ENCODE data around the gene RBCK1. TPM values are rescaled to one million over a fixed set of nuclear protein-coding genes. Genes with fewer than 3 reads are reported as not detected.

Gene RBCK1
- 10 to 100 TPM; 58.6 to 86.6 TPM for polyA plus RNA-seq

DNA sequence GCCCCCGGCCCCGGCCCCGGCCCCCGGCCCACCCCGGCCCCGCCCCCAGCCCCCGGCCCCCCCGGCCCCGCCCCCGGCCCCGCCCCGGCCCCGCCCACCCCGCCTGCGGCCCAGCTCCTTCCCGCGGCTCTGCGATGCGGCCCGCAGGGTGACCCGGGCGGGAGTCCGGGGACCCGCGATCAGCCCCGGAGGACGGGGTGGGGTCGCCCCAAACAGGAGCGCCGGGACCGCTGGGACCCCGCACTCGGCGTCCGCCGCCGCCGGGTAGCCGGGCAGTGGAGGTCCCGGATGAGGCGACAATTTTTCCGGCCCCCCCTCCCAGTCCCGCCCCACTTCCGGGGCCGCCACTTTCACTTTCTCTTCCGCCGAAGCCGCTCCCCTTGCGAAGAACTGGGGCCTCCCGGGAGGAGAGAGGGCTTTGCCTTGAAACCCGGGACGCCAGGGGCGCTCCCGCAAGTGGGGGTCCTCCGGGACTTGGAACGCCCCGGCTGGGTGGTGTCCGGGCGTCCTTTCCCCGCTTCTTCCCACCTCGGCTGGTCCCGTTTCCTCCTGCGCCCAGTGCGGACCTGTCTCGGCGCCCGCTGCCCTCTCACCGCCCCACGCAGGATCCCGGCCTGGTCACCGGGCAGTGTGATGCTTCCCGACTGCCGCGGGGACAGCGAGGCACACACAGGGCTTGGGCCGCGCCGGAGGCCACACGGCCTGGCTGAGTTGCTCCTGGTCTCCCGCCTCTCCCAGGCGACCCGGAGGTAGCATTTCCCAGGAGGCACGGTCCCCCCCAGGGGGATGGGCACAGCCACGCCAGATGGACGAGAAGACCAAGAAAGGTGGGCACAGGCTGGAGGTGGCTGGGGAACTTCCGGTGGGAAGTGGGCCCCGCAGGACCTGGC is at the start of gene RBCK1:
RBCK1 (plus strand) TSS at position 347 of the 890 bp plus-strand sequence; CDS start at position 806, 459 bp downstream.
- WGBS, 2 donors: 0% methylated on average over 49 to 76 of the region's 87 CpGs
- no peaks in the 10 kb centered on the region for H3K27me3 ChIP-seq (ENCODE audit: control insufficient read depth in 1 of 2, insufficient read depth in 2 of 2, low read length in 2 of 2)
- peak within 1 kb of the TSS; percentile 88 to 97 for H3K4me3 ChIP-seq (ENCODE audit: low read depth in 1 of 2, low read length in 2 of 2)
- peaks cover 0 to 2% of the 10 kb centered on the region in 2 donors for H3K9me3 ChIP-seq (ENCODE audit: control insufficient read depth in 2 of 2, insufficient read depth in 1 of 2, low read depth in 1 of 2, low read length in 1 of 2)
- H3K4me1 ChIP-seq (ENCODE audit: control insufficient read depth in 2 of 2, insufficient read depth in 2 of 2, low read length in 1 of 2): peaks cover 0 to 9% of the 10 kb centered on the region in 2 donors
- H3K27ac ChIP-seq (ENCODE audit: low read depth in 2 of 2, low read length in 1 of 2): peak within 1 kb of the TSS; percentile 91 to 95
- H3K36me3 ChIP-seq (ENCODE audit: control insufficient read depth in 2 of 2, insufficient read depth in 2 of 2, low read length in 1 of 2): no peaks in the 10 kb centered on the region

DNA sequence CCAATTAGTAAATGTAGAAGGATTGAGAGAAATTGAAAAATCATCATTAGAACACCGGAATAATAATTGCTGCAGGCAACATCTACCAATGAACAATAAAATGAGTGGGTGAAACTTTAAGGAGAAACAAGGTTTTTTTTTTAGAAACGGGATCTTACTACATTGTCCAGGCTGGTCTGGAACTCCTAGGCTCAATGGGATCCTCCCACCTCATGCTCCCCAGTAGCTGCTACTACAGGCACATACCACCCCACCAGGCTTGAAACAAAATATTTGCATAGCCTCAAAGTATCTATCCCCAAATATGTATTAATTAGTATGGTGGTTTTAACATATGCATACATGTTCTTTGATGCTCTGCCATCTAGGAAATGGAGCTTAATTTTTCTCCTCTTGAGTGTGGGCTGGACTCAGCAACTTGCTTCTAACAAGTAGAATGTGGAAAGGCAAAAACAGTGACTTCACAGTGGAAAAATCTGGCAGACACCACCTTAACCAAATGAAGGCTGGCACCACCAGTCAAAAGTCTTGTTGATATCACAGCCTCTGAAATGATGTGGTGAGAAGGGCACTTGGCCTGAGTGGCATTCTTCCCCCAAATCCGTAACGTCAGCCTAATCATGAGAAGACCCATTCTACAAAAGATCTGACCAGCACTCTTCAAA is 49.1 kb upstream of the RBCK1 start:
- Histone ChIP-seq H3K4me3 (ENCODE audit: low read depth in 1 of 2, low read length in 2 of 2) (no peak overlapping the region), H3K27ac (ENCODE audit: low read depth in 2 of 2, low read length in 1 of 2) (no peak overlapping the region), H3K36me3 (ENCODE audit: control insufficient read depth in 2 of 2, insufficient read depth in 2 of 2, low read length in 1 of 2) (no peaks in the 10 kb centered on the region), H3K4me1 (ENCODE audit: control insufficient read depth in 2 of 2, insufficient read depth in 2 of 2, low read length in 1 of 2) (peaks cover 0 to 13% of the 10 kb centered on the region in 2 donors), H3K27me3 (ENCODE audit: control insufficient read depth in 1 of 2, insufficient read depth in 2 of 2, low read length in 2 of 2) (no peaks in the 10 kb centered on the region), H3K9me3 (ENCODE audit: control insufficient read depth in 2 of 2, insufficient read depth in 1 of 2, low read depth in 1 of 2, low read length in 1 of 2) (no peaks in the 10 kb centered on the region)
- WGBS, 2 donors: 66 to 68% methylated on average over 4 of the region's 4 CpGs

DNA sequence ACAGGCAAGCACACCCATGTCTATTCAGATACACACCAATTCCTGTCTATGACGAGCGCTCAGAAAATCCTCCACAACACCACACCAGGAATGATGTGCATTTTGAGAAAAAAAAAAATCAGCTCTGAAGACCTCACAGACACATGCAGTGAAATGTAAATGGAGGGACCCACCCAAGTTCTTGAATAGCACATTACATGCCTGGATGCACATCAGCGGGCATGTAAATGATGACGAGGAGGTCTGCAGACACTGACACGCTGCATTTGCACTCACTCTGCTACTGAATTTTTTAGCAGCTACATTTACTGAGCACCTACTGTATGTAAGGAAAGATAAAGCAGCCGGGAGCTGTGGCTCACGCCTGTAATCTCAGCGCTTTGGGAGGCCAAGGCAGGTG is 46.5 kb upstream of the RBCK1 start:
- peaks cover 0 to 22% of the 10 kb centered on the region in 2 donors for H3K4me1 ChIP-seq (ENCODE audit: control insufficient read depth in 2 of 2, insufficient read depth in 2 of 2, low read length in 1 of 2)
- no peaks in the 10 kb centered on the region for H3K9me3 ChIP-seq (ENCODE audit: control insufficient read depth in 2 of 2, insufficient read depth in 1 of 2, low read depth in 1 of 2, low read length in 1 of 2)
- 64 to 74% methylated on average over 8 of the region's 8 CpGs for WGBS, 2 donors
- no peaks in the 10 kb centered on the region for H3K36me3 ChIP-seq (ENCODE audit: control insufficient read depth in 2 of 2, insufficient read depth in 2 of 2, low read length in 1 of 2)
- H3K27me3 ChIP-seq (ENCODE audit: control insufficient read depth in 1 of 2, insufficient read depth in 2 of 2, low read length in 2 of 2): no peaks in the 10 kb centered on the region
- H3K4me3 ChIP-seq (ENCODE audit: low read depth in 1 of 2, low read length in 2 of 2): no peak overlapping the region
- no peak overlapping the region for H3K27ac ChIP-seq (ENCODE audit: low read depth in 2 of 2, low read length in 1 of 2)

DNA sequence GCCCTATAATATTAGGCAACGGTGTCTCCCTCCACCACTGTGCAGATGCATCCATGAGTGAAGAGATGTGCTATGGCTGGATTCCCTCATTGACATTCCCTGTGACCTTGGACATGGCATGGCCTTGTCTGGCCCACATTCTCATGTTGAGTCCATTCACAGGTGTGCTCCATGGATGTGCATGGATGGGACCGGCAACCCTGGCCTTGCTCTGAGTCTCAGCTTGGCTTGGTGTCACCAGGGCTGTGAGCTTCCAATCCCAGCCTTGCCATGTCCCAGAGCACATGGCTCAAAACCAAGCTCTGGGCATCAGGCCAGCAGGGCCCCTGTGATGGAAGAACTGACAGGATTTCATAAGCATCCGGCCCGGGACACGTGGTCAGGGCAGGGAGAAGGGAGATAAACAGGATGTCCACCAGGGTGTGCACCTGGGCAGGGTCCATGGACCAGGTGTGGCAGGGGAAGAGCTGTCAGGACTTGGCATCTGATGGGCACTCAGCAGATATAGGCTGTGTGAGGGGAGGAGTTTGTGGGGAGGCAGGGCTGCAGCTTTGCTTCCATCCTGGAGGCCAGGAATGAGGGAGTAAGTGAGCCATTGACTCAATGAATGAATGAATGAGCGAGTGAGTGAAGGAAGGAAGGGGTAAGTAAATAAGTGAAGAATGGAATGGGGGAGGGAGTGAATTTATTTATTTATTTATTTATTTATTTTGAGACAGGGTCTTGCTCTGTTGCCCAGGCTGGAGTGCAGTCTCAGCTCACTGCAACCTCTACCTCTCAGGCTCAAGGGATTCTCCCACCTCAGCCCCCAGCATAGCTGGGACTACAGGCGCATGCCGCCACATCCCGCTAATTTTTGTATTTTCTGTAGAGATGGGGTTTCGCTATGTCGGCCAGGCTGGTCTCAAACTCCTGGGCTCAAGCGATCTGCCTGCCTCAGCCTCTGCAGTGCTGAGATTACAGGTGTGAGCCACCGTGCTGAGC is 45.5 kb upstream of the RBCK1 start:
- Histone ChIP-seq H3K4me3 (ENCODE audit: low read depth in 1 of 2, low read length in 2 of 2) (no peak overlapping the region), H3K36me3 (ENCODE audit: control insufficient read depth in 2 of 2, insufficient read depth in 2 of 2, low read length in 1 of 2) (no peaks in the 10 kb centered on the region), H3K9me3 (ENCODE audit: control insufficient read depth in 2 of 2, insufficient read depth in 1 of 2, low read depth in 1 of 2, low read length in 1 of 2) (no peaks in the 10 kb centered on the region), H3K4me1 (ENCODE audit: control insufficient read depth in 2 of 2, insufficient read depth in 2 of 2, low read length in 1 of 2) (peaks cover 0 to 26% of the 10 kb centered on the region in 2 donors), H3K27me3 (ENCODE audit: control insufficient read depth in 1 of 2, insufficient read depth in 2 of 2, low read length in 2 of 2) (no peaks in the 10 kb centered on the region), H3K27ac (ENCODE audit: low read depth in 2 of 2, low read length in 1 of 2) (peak overlapping the region in 1 of 2 donors; percentile 45)
- WGBS, 2 donors: 63 to 64% methylated on average over 13 of the region's 13 CpGs

DNA sequence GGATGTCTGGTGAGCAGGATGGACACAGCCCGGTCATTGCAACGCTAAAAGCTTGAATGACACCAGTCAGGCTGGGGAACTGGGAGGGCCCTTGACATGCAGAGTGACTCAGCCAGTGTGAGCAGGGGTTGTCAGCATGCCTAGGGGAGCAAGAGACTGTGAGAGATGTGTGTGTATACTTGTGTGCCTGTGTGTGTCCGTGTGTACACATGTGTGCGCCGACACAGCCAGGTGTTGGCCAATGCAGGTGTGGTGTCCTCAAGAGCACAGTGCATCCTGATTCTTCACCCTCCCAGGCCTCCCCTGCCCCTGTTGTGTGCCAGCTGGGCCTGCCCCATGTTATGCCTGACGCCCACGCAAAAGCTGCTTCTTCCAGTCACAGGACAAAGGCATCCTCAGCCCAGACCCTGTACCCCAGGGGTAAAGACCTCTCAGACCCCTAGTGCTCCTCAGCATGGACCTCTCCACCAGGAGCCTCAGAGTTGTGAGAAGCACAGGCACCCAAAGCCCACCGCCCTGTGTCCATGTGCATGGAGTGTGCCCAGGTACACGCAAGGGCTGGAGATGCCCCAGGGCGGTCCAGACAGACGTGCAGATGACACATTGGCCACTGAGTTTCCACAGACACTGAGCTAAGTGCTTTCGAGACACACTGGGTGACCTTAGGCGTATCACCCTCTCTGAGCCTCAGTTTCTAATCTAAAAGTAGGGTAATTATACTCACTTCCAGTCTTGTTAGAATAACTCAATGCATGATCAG is 44.6 kb upstream of the RBCK1 start:
- Histone ChIP-seq H3K9me3 (ENCODE audit: control insufficient read depth in 2 of 2, insufficient read depth in 1 of 2, low read depth in 1 of 2, low read length in 1 of 2) (no peaks in the 10 kb centered on the region), H3K4me3 (ENCODE audit: low read depth in 1 of 2, low read length in 2 of 2) (no peak overlapping the region), H3K36me3 (ENCODE audit: control insufficient read depth in 2 of 2, insufficient read depth in 2 of 2, low read length in 1 of 2) (no peaks in the 10 kb centered on the region), H3K4me1 (ENCODE audit: control insufficient read depth in 2 of 2, insufficient read depth in 2 of 2, low read length in 1 of 2) (peaks cover 0 to 26% of the 10 kb centered on the region in 2 donors), H3K27ac (ENCODE audit: low read depth in 2 of 2, low read length in 1 of 2) (peak overlapping the region in 1 of 2 donors; percentile 45), H3K27me3 (ENCODE audit: control insufficient read depth in 1 of 2, insufficient read depth in 2 of 2, low read length in 2 of 2) (no peaks in the 10 kb centered on the region)
- whole genome bisulfite sequencing, 2 donors: 72 to 78% methylated on average over 13 of the region's 13 CpGs

DNA sequence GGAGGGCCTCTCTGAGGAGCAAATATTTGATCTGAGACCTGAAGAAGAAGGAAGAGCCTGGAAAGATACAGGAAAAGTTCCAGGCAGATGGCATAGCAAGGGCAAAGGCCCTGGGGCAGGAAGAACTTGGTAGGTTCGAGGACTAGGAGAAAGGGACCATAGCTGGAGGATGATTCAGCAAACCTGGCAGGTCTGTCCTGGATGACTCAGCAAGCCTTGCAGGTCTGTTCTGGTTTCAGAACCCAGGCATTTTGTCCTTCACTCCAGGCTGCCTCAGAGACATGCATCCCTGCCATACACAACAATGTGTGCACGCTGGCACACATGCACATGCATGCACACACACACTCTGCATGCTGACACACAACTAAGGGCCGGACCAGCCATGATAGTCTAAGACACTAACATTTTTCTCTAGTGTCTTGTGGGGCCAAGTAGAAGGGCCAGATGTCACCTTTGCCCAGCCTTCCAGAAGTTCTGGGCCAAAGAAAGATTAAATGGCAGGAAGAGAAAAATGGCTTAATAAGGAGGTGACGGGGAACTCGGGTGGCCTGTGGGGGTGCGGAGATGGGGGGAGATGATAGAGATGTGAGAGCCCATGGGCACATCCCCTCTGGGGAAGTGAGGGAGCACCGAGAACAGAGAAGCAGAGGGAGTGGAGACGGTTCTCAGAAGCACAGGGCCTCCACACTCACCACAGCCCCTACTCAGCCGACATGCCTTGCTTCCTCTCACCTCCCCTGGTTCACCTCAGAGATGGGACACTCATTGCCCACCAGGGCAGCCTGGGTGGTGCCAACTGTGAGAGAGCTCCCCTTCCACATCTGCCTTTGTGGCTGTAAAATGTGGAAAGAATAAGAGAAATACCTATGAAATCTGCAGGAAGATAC is 42.9 kb upstream of the RBCK1 start:
- Histone ChIP-seq H3K9me3 (ENCODE audit: control insufficient read depth in 2 of 2, insufficient read depth in 1 of 2, low read depth in 1 of 2, low read length in 1 of 2) (no peaks in the 10 kb centered on the region), H3K27me3 (ENCODE audit: control insufficient read depth in 1 of 2, insufficient read depth in 2 of 2, low read length in 2 of 2) (no peaks in the 10 kb centered on the region), H3K36me3 (ENCODE audit: control insufficient read depth in 2 of 2, insufficient read depth in 2 of 2, low read length in 1 of 2) (no peaks in the 10 kb centered on the region), H3K4me3 (ENCODE audit: low read depth in 1 of 2, low read length in 2 of 2) (no peak overlapping the region), H3K27ac (ENCODE audit: low read depth in 2 of 2, low read length in 1 of 2) (peak overlapping the region; percentile 59 to 66), H3K4me1 (ENCODE audit: control insufficient read depth in 2 of 2, insufficient read depth in 2 of 2, low read length in 1 of 2) (peaks cover 0 to 26% of the 10 kb centered on the region in 2 donors)
- WGBS, 2 donors: 55 to 60% methylated on average over 8 to 9 of the region's 9 CpGs

DNA sequence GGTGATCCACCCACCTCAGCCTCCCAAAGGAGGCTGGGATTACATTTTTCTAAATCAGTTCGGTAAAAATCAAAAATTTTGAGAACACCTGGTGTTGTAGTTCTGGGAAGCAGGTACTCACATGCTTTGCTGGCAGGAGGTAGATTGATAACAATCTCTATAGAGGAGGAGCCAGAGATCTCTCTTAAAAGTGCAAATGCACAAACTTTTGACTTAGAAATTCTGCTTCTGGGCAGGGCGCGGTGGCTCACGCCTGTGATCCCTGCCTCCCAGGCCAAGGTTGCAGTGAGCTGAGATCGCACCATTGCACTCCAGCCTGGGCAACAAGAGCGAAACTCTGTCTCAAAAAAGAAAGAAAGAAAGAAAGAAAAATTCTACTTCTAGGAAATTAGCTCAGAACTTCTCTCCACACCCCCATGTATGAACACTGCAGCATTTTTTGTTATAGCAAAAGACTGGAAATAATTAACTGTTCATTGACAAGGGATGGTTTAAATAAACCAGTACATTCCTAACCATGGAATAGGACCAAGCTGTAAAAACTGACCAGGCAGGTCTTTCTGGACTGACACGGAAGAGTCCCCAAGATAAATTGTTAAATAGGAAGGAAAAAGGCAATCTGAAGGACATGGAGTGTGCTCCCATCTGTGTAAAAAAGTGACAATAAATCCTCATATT is 41.9 kb upstream of the RBCK1 start:
- Histone ChIP-seq H3K9me3 (ENCODE audit: control insufficient read depth in 2 of 2, insufficient read depth in 1 of 2, low read depth in 1 of 2, low read length in 1 of 2) (no peaks in the 10 kb centered on the region), H3K27me3 (ENCODE audit: control insufficient read depth in 1 of 2, insufficient read depth in 2 of 2, low read length in 2 of 2) (no peaks in the 10 kb centered on the region), H3K4me3 (ENCODE audit: low read depth in 1 of 2, low read length in 2 of 2) (no peak overlapping the region), H3K4me1 (ENCODE audit: control insufficient read depth in 2 of 2, insufficient read depth in 2 of 2, low read length in 1 of 2) (peaks cover 0 to 29% of the 10 kb centered on the region in 2 donors), H3K36me3 (ENCODE audit: control insufficient read depth in 2 of 2, insufficient read depth in 2 of 2, low read length in 1 of 2) (no peaks in the 10 kb centered on the region), H3K27ac (ENCODE audit: low read depth in 2 of 2, low read length in 1 of 2) (peak overlapping the region; percentile 23 to 66)
- 44 to 59% methylated on average over 7 of the region's 7 CpGs for WGBS, 2 donors
